Prostate gland (tissue), 2 donors: ENCODE data around the gene ACTRT2. TPM values are rescaled to one million over a fixed set of nuclear protein-coding genes. Genes with fewer than 3 reads are reported as not detected.

Source experiments
- DNase-seq: peaks from one replicate; pipeline ENCODE4 v3.0.0-alpha.2; 2019; ENCODE audit warnings: low spot score
- H3K27ac ChIP-seq, 2 donors: fragments of 200-600 bp; sonication (generic); 2 replicates each; pipeline ENCODE4 v1.5.1; 2017 to 2019
- H3K27me3 ChIP-seq: fragments of 200-600 bp; sonication (generic); replicated peaks from 2 replicates; pipeline ENCODE4 v1.5.1; 2019; ENCODE audit not compliant: insufficient read depth
- H3K36me3 ChIP-seq, 2 donors: fragments of 200-600 bp; sonication (generic); 1 replicate in 1 of 2; 2 replicates in 1 of 2; pipeline versions ENCODE4 v1.5.1 to v1.8.1; 2017 to 2019
- H3K4me1 ChIP-seq: fragments of 200-600 bp; sonication (generic); replicated peaks from 2 replicates; pipeline ENCODE4 v1.5.1; 2019
- H3K4me3 ChIP-seq, 2 donors: fragments of 200-600 bp; sonication (generic); 2 replicates each; pipeline ENCODE4 v1.5.1; 2017 to 2019
- H3K9me3 ChIP-seq: fragments of 200-600 bp; sonication (generic); 2 replicates; pipeline ENCODE4 v1.5.1; 2017
- CTCF ChIP-seq, 4 experiments: fragments of 200-600 bp in 2 of 4; fragments of 450-650 bp in 2 of 4; sonication (generic) in 2 of 4; IDR thresholded peaks; 1 replicate in 3 of 4; 2 replicates in 1 of 4; pipeline ENCODE4 v1.5.1; 2016 to 2019; ENCODE audit warnings: antibody characterized with exemption in 4 of 4, mild to moderate bottlenecking in 2 of 4, moderate library complexity in 2 of 4
- POLR2A ChIP-seq: fragments of 450-650 bp; IDR thresholded peaks from one replicate; pipeline ENCODE4 v1.6.1; 2016; ENCODE audit warnings: antibody characterized with exemption, mild to moderate bottlenecking
- POLR2AphosphoS5 ChIP-seq: sonication (generic); formaldehyde crosslinking; IDR thresholded peaks from one replicate; pipeline ENCODE4 v1.6.1; 2017; ENCODE audit warnings: antibody characterized with exemption
- WGBS: methylation state at CpG from one replicate; pipeline ENCODE4 v1.1.5; 2018; 5-methylcytosine and 5-hydroxymethylcytosine counted together
- intact Hi-C: fragments of 100-400 bp; cut with DNase I; formaldehyde crosslinking; loops from one replicate; pipeline ENCODE4 v1.14.2; 2022
- total RNA-seq, 2 donors: library from RNA; depleted of rRNA; stranded (reverse); fragments of >200 nt; gene quantifications; one replicate each; pipeline ENCODE4 v1.1.0, GENCODE V29; 2016

The ACTRT2 gene
- total RNA-seq, 2 donors from 2014 or later = 7.2 TPM; not detected in 1

DNA sequence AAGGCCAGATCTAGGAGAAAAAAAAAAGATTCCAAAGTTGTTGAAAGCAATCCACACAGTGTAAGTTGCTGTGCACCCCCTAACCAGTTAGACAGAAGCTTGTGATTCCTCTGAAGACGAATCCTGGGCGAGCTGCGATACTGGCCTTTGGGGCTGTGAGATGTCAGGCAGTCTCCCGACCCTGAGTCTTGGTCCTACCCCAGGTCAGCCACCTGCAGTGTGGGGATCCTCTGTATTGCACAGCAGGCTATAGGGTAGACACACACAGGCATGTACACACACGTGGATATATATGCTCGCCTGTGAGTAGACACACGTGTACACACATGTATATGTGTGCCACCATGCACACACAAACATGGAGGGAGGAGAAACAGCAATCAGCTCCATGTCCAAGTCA is 12.9 kb downstream of the ACTRT2 start:
- H3K4me3 ChIP-seq = no peak overlapping the region
- DNase-seq = no peak
- WGBS = 93% methylated on average over 7 of the region's 7 CpGs
- H3K9me3 ChIP-seq = no peaks in the 10 kb centered on the region
- intact Hi-C loops = no loop called here
- H3K27ac ChIP-seq = no peak overlapping the region
- H3K4me1 ChIP-seq = no peaks in the 10 kb centered on the region
- H3K36me3 ChIP-seq = no peaks in the 10 kb centered on the region
- peaks cover 30% of the 10 kb centered on the region for H3K27me3 ChIP-seq
- no peak for TF ChIP-seq POLR2A
- TF ChIP-seq POLR2AphosphoS5 = no peak
- no peak for TF ChIP-seq CTCF (IDR thresholded peaks at IDR 0.05)

DNA sequence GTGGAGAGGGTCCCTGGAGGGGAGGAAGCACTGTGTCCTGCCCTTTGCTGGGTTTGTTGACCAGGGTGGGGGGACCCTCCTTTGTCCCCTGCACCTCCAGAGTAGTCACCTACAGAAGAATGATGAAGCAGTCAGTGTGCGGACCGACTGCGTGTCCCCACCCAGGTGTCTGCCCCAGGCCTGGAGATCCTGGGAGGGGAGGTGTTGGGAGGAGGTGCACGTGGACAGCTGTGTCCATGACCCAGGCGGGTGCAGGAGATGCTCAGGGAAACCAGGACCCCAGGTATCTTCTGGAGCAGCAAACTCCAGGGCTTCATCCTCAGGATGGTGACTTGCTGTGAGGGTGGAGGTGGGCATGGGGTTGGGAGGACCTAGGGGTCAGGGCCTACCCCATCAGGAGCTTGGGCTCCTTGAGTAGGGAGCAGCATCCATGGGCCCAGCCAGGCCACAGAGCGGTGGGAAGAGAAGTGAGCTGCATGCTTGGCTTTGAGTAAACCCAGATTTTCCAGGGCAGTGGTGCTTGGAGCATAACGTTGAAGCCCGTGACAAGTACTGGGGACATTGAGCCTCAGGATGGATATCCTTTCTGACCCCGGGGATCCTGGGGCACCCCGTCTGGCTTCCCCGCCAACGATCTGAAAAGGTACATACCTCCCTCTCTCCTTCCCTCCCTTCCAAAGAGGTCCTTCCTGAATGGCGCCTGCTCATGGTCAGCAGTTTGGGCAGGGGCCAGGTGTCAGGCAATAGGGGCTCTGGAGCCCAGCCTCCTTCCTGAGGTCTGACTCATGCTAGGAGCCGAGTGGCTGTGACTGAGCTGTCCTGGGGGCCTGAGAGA is 13.7 kb downstream of the ACTRT2 start:
- Histone ChIP-seq H3K4me1 (no peaks in the 10 kb centered on the region), H3K27me3 (peaks cover 24% of the 10 kb centered on the region), H3K27ac (no peak overlapping the region), H3K9me3 (no peaks in the 10 kb centered on the region), H3K36me3 (no peaks in the 10 kb centered on the region), H3K4me3 (no peak overlapping the region)
- no peak for DNase-seq
- TF ChIP-seq CTCF (IDR thresholded peaks at IDR 0.05) (no peak), POLR2A (no peak), POLR2AphosphoS5 (no peak)
- 85% methylated on average over 14 of the region's 14 CpGs for WGBS
- intact Hi-C loops = no loop called here

DNA sequence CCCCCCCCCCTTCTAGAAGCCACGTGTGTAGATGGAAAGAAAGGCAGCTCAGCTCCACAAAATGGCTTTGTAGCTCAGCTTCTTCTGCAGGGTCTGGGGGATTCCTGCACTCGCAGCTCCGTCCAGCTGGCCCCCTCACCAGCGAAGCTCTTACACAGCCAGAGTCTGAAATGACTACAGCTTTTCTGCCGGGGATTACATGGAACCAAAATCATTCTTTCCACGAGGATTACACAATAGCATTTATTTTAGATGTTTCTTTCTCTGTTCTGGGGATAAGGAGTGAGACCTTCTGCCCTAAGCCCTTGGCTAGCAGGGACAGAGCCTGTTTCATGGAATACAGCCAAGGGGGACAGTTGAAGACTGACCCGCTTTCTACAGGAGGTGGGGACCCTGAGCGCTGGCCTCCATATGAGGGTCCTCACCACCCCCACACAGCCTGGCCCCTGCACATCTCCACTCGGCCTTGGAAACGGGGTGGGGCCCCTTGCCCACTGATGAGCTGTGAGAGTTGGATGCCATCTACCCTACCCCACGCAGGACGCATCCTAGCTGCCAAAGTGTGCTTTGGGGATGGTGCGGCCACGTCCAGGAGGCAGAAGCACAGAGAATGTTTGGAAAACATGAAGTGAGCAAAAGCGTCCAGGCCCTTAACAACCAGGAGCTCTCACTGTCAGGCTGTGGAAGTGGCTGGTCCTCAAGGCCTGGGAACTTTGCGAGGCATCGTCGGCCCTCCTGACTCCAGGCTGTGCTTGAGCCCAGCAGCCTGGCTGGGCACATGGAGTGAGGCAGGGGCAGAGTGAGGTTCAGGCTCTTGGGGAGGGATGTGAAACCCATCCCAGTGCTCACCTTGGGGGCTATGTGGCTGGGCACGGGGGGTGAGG is 14.5 kb downstream of the ACTRT2 start:
- Histone ChIP-seq H3K4me3 (no peak overlapping the region), H3K27ac (no peak overlapping the region), H3K9me3 (no peaks in the 10 kb centered on the region), H3K27me3 (peaks cover 19% of the 10 kb centered on the region), H3K36me3 (no peaks in the 10 kb centered on the region), H3K4me1 (no peaks in the 10 kb centered on the region)
- WGBS = 83% methylated on average over 19 of the region's 19 CpGs
- DNase-seq = no peak
- TF ChIP-seq CTCF (IDR thresholded peaks at IDR 0.05) (no peak), POLR2AphosphoS5 (no peak), POLR2A (no peak)
- intact Hi-C loops = no loop called here

GRCh38 chr1:3036447-3037280 is 15.4 kb downstream of the ACTRT2 start:
- intact Hi-C loops = no loop called here

More at GRCh38 chr1:3036447-3037280, 15.4 kb downstream of the ACTRT2 start:
- DNase-seq = no peak
- no peaks in the 10 kb centered on the region for H3K36me3 ChIP-seq
- H3K27me3 ChIP-seq = peaks cover 13% of the 10 kb centered on the region
- no peaks in the 10 kb centered on the region for H3K4me1 ChIP-seq
- no peak overlapping the region for H3K4me3 ChIP-seq
- 69% methylated on average over 22 of the region's 22 CpGs for WGBS
- TF ChIP-seq POLR2A (no peak), POLR2AphosphoS5 (no peak), CTCF (IDR thresholded peaks at IDR 0.05) (no peak)
- no peaks in the 10 kb centered on the region for H3K9me3 ChIP-seq
- H3K27ac ChIP-seq = no peak overlapping the region
